Ishikawa (cell line): ENCODE measurements around the gene PREPL.

Experiments used
- CEBPB ChIP-seq: IDR thresholded peaks from 2 replicates; pipeline ENCODE4 v1.6.1; 2012
- CREB1 ChIP-seq: IDR thresholded peaks from 2 replicates; pipeline ENCODE4 v1.6.1; 2012; ENCODE audit warnings: low read depth
- EGR1 ChIP-seq: IDR thresholded peaks from 2 replicates; pipeline ENCODE4 v1.6.1; 2012
- EP300 ChIP-seq: IDR thresholded peaks from 2 replicates; pipeline ENCODE4 v1.6.1; 2012; ENCODE audit warnings: borderline replicate concordance
- FOXM1 ChIP-seq: IDR thresholded peaks from 2 replicates; pipeline ENCODE4 v1.6.1; 2012; ENCODE audit warnings: low read depth, borderline replicate concordance
- MAX ChIP-seq: IDR thresholded peaks from 2 replicates; pipeline ENCODE4 v1.6.1; 2012
- NFIC ChIP-seq: IDR thresholded peaks from 2 replicates; pipeline ENCODE4 v1.6.1; 2012
- RAD21 ChIP-seq: IDR thresholded peaks from 2 replicates; pipeline ENCODE4 v1.6.1; 2012; ENCODE audit warnings: low read depth
- REST ChIP-seq: IDR thresholded peaks from 2 replicates; pipeline ENCODE4 v1.6.1; 2012; ENCODE audit warnings: low read depth, mild to moderate bottlenecking
- TAF1 ChIP-seq: IDR thresholded peaks from 2 replicates; pipeline ENCODE4 v1.6.1; 2012; ENCODE audit warnings: low read depth, mild to moderate bottlenecking
- TCF12 ChIP-seq: IDR thresholded peaks from 2 replicates; pipeline ENCODE4 v1.6.1; 2012; ENCODE audit warnings: low read depth
- TEAD4 ChIP-seq: IDR thresholded peaks from 2 replicates; pipeline ENCODE4 v1.6.1; 2012
- USF1 ChIP-seq: IDR thresholded peaks from 2 replicates; pipeline ENCODE4 v1.6.1; 2012
- YY1 ChIP-seq: IDR thresholded peaks from 2 replicates; pipeline ENCODE4 v1.6.1; 2012; ENCODE audit warnings: low read depth
- ZBTB7A ChIP-seq: IDR thresholded peaks from 2 replicates; pipeline ENCODE4 v1.6.1; 2012; ENCODE audit warnings: low read depth

The PREPL gene

GRCh38 chr2:44347526-44347925 is 13.8 kb downstream of the PREPL start:
- TF ChIP-seq USF1 (no peak), TAF1 (no peak), YY1 (no peak), FOXM1 (no peak), TCF12 (no peak), REST (no peak), MAX (no peak), CEBPB (no peak), EP300 (no peak), NFIC (no peak), EGR1 (no peak), ZBTB7A (no peak), CREB1 (no peak), RAD21 (no peak), TEAD4 (no peak)

GRCh38 chr2:44342854-44343253 is 18.4 kb downstream of the PREPL start:
- TF ChIP-seq RAD21 (peak; percentile 39; the same call in 1 of the 2 replicates), YY1 (no peak)

GRCh38 chr2:44335806-44336538 is 25.3 kb downstream of the PREPL start:
- TF ChIP-seq CREB1 (no peak), REST (no peak), FOXM1 (no peak), TEAD4 (no peak), YY1 (no peak), TCF12 (no peak)

GRCh38 chr2:44333994-44334393 is 27.3 kb downstream of the PREPL start:
- TF ChIP-seq USF1 (no peak), ZBTB7A (no peak), TCF12 (no peak), YY1 (no peak), EGR1 (no peak), FOXM1 (no peak), EP300 (no peak), CREB1 (no peak), NFIC (no peak)

GRCh38 chr2:44330801-44331200 is 30.5 kb downstream of the PREPL start:
- peak; percentile 88 for TF ChIP-seq CEBPB
- TF ChIP-seq TEAD4: 0 out of 2 replicates have a peak, but pooled peaks have one; percentile 28
- TF ChIP-seq MAX: no peak

GRCh38 chr2:44329343-44329742 is 32.0 kb downstream of the PREPL start:
- TF ChIP-seq USF1 (no peak), REST (no peak), FOXM1 (no peak), MAX (no peak), CREB1 (no peak), YY1 (no peak), EGR1 (no peak), NFIC (no peak), EP300 (no peak), TEAD4 (no peak), ZBTB7A (no peak), RAD21 (no peak), TAF1 (no peak), TCF12 (no peak), CEBPB (no peak)
